HG02870 (cell line): ENCODE results near the gene MEF2A.
"Not testable (repeated sequence)": the region's sequence is repeated elsewhere in the genome, so short reads cannot be mapped to it uniquely, and the experiment has no call there.

Experiments
- ATAC-seq: cut with Tn5 transposase; IDR thresholded peaks from one replicate; pipeline ENCODE4 v1.9.1; 2021; ENCODE audit warnings: mild to moderate bottlenecking, moderate library complexity; ENCODE audit not compliant: unreplicated experiment

The MEF2A gene

GRCh38 chr15:99565299-99566156, at the start of gene MEF2A:
Gene MEF2A (plus strand): TSS chr15:99565984. CDS start chr15:99633120, 67,136 bp downstream.
- peak; percentile 42 for ATAC-seq

GRCh38 chr15:99518191-99518590, 47.6 kb upstream of the MEF2A start:
- ATAC-seq = no peak

- not testable (repeated sequence) for ATAC-seq
Observed at GRCh38 chr15:99519366-99519765, 46.4 kb upstream of the MEF2A start.

- ATAC-seq = no peak
Observed at GRCh38 chr15:99522288-99522687, 43.5 kb upstream of the MEF2A start.

- ATAC-seq = no peak
Observed at GRCh38 chr15:99526176-99526575, 39.6 kb upstream of the MEF2A start.

- no peak for ATAC-seq
Observed at GRCh38 chr15:99526671-99527070, 39.1 kb upstream of the MEF2A start.

GRCh38 chr15:99536422-99537040, 29.3 kb upstream of the MEF2A start:
- ATAC-seq = no peak

- ATAC-seq = no peak
Observed at GRCh38 chr15:99537344-99537743, 28.4 kb upstream of the MEF2A start.

- ATAC-seq = no peak
Observed at GRCh38 chr15:99538261-99538660, 27.5 kb upstream of the MEF2A start.

GRCh38 chr15:99542828-99543227, 23.0 kb upstream of the MEF2A start:
- ATAC-seq = no peak

- no peak for ATAC-seq
Observed at GRCh38 chr15:99545605-99546004, 20.2 kb upstream of the MEF2A start.

- no peak for ATAC-seq
Observed at GRCh38 chr15:99546441-99547100, 19.2 kb upstream of the MEF2A start.

- no peak for ATAC-seq
Observed at GRCh38 chr15:99547517-99547916, 18.3 kb upstream of the MEF2A start.

GRCh38 chr15:99550077-99550476, 15.7 kb upstream of the MEF2A start:
- ATAC-seq = no peak

GRCh38 chr15:99552111-99552510, 13.7 kb upstream of the MEF2A start:
- no peak for ATAC-seq

GRCh38 chr15:99554880-99555488, 10.8 kb upstream of the MEF2A start:
- ATAC-seq = no peak

- no peak for ATAC-seq
Observed at GRCh38 chr15:99556011-99556410, 9.8 kb upstream of the MEF2A start.

- no peak for ATAC-seq
Observed at GRCh38 chr15:99556578-99556977, 9.2 kb upstream of the MEF2A start.

GRCh38 chr15:99558084-99558483, 7.7 kb upstream of the MEF2A start:
- no peak for ATAC-seq

- ATAC-seq = no peak
Observed at GRCh38 chr15:99558571-99558970, 7.2 kb upstream of the MEF2A start.

- no peak for ATAC-seq
Observed at GRCh38 chr15:99561476-99562230, 4.1 kb upstream of the MEF2A start.
